OCI-LY3 (cell line): Measurements from ENCODE around the gene MAP4K3.
"Not testable (repeated sequence)": the region's sequence is repeated elsewhere in the genome, so short reads cannot be mapped to it uniquely, and the experiment has no call there.

ENCODE experiments used
- H2AFZ ChIP-seq: fragments of 200-600, 300-600 bp; shearing (Covaris generic); 2 replicates; pipeline ENCODE4 v1.6.0; 2014; ENCODE audit warnings: antibody characterized with exemption, low read depth, low read length
- H3K27ac ChIP-seq: fragments of 200-600, 300-600 bp; sonication (generic); 2 replicates; pipeline ENCODE4 v1.5.1; 2014; ENCODE audit warnings: mild to moderate bottlenecking, low read length, moderate library complexity, mixed read lengths
- H3K27me3 ChIP-seq: fragments of 200-600, 300-600 bp; sonication (generic); 2 replicates; pipeline ENCODE4 v1.6.1; 2014; ENCODE audit warnings: low read depth, low read length, mixed read lengths
- H3K36me3 ChIP-seq: fragments of 200-600, 300-600 bp; sonication (generic); replicated peaks from 2 replicates; pipeline ENCODE3; 2014; ENCODE audit warnings: low read depth, low read length, mixed read lengths
- H3K4me1 ChIP-seq: fragments of 300-600, 200-600 bp; sonication (generic); 2 replicates; pipeline ENCODE4 v1.6.1; 2014; ENCODE audit warnings: low read length, mixed read lengths
- H3K4me2 ChIP-seq: fragments of 200-600, 300-600 bp; sonication (generic); 2 replicates; pipeline ENCODE4 v1.6.1; 2014; ENCODE audit warnings: low read length, mixed read lengths
- H3K4me3 ChIP-seq: fragments of 300-600, 200-600 bp; sonication (generic); 2 replicates; pipeline ENCODE4 v1.5.1; 2014; ENCODE audit warnings: antibody characterized with exemption, mild to moderate bottlenecking, low read length, moderate library complexity
- H3K79me2 ChIP-seq: fragments of 300-600, 200-600 bp; shearing (Covaris generic); 2 replicates; pipeline ENCODE4 v1.6.1; 2014; ENCODE audit warnings: mild to moderate bottlenecking, low read length, mixed read lengths
- H3K9ac ChIP-seq: fragments of 300-600, 200-600 bp; shearing (Covaris generic); 2 replicates; pipeline ENCODE4 v1.6.0; 2014; ENCODE audit warnings: mild to moderate bottlenecking, low read length, moderate library complexity
- H3K9me3 ChIP-seq: fragments of 200-600, 300-600 bp; shearing (Covaris generic); 2 replicates; pipeline ENCODE4 v1.6.1; 2014; ENCODE audit warnings: low read length, mixed read lengths; ENCODE audit not compliant: insufficient read depth
- H4K20me1 ChIP-seq: fragments of 200-600, 300-600 bp; sonication (generic); 2 replicates; pipeline ENCODE4 v1.6.1; 2016; ENCODE audit warnings: low read length, mixed read lengths; ENCODE audit not compliant: insufficient read depth
- CTCF ChIP-seq: fragments of 200-600, 300-600 bp; sonication (generic); IDR thresholded peaks from 2 replicates; pipeline ENCODE4 v1.5.1; 2014; ENCODE audit warnings: antibody characterized with exemption, low read length, low read depth
- EZH2phosphoT487 ChIP-seq: fragments of 200-600 bp; shearing (Covaris generic); IDR thresholded peaks from 2 replicates; pipeline ENCODE4 v1.6.1; 2018; ENCODE audit warnings: antibody characterized with exemption, mixed run types, low read depth

MAP4K3 gene

GRCh38 chr2:39326644-39327043, 110.4 kb downstream of the MAP4K3 start:
- Histone ChIP-seq H3K27ac (no peak overlapping the region), H3K4me1 (no peaks in the 10 kb centered on the region), H3K36me3 (no peaks in the 10 kb centered on the region), H3K9me3 (no peaks in the 10 kb centered on the region), H3K27me3 (no peaks in the 10 kb centered on the region), H3K4me2 (no peak overlapping the region), H2AFZ (no peak overlapping the region), H3K4me3 (no peak overlapping the region), H3K9ac (no peak overlapping the region), H3K79me2 (no peaks in the 10 kb centered on the region), H4K20me1 (no peaks in the 10 kb centered on the region)
- TF ChIP-seq EZH2phosphoT487, result no peak

GRCh38 chr2:39325966-39326365, 111.1 kb downstream of the MAP4K3 start:
- H4K20me1 ChIP-seq, result no peaks in the 10 kb centered on the region
- H3K4me1 ChIP-seq, result no peaks in the 10 kb centered on the region
- TF ChIP-seq CTCF, result no peak
- TF ChIP-seq EZH2phosphoT487, result no peak
- H3K27me3 ChIP-seq, result no peaks in the 10 kb centered on the region
- H3K4me3 ChIP-seq, result no peak overlapping the region
- H2AFZ ChIP-seq, result no peak overlapping the region
- no peak overlapping the region for H3K27ac ChIP-seq
- H3K79me2 ChIP-seq, result no peaks in the 10 kb centered on the region
- H3K9ac ChIP-seq, result no peak overlapping the region
- no peaks in the 10 kb centered on the region for H3K9me3 ChIP-seq
- H3K36me3 ChIP-seq, result no peaks in the 10 kb centered on the region
- H3K4me2 ChIP-seq, result no peak overlapping the region

- H2AFZ ChIP-seq, H3K4me1 ChIP-seq, H3K79me2 ChIP-seq, H3K27ac ChIP-seq, H3K9me3 ChIP-seq, H3K9ac ChIP-seq, H3K4me2 ChIP-seq, H3K27me3 ChIP-seq, H4K20me1 ChIP-seq, H3K36me3 ChIP-seq, H3K4me3 ChIP-seq: not testable (repeated sequence)
Observed at GRCh38 chr2:39321056-39322035, 115.7 kb downstream of the MAP4K3 start.

- no peak overlapping the region for H3K27ac ChIP-seq
- TF ChIP-seq CTCF (no peak), EZH2phosphoT487 (no peak)
- no peak overlapping the region for H3K4me2 ChIP-seq
- H3K4me1 ChIP-seq, result no peaks in the 10 kb centered on the region
- H3K79me2 ChIP-seq, result no peaks in the 10 kb centered on the region
- no peaks in the 10 kb centered on the region for H3K27me3 ChIP-seq
- H3K9me3 ChIP-seq, result no peaks in the 10 kb centered on the region
- no peak overlapping the region for H3K9ac ChIP-seq
- H3K36me3 ChIP-seq, result no peaks in the 10 kb centered on the region
- no peak overlapping the region for H2AFZ ChIP-seq
- no peaks in the 10 kb centered on the region for H4K20me1 ChIP-seq
- no peak overlapping the region for H3K4me3 ChIP-seq
Observed at GRCh38 chr2:39320162-39320561, 116.9 kb downstream of the MAP4K3 start.

- Histone ChIP-seq H3K27me3 (no peaks in the 10 kb centered on the region), H3K9me3 (no peaks in the 10 kb centered on the region), H3K4me2 (no peak overlapping the region), H3K4me1 (no peaks in the 10 kb centered on the region), H3K27ac (no peak overlapping the region), H3K4me3 (no peak overlapping the region), H2AFZ (no peak overlapping the region), H3K36me3 (no peaks in the 10 kb centered on the region), H3K79me2 (no peaks in the 10 kb centered on the region), H4K20me1 (no peaks in the 10 kb centered on the region), H3K9ac (no peak overlapping the region)
- TF ChIP-seq CTCF (no peak), EZH2phosphoT487 (no peak)
Observed at GRCh38 chr2:39313575-39313974, 123.5 kb downstream of the MAP4K3 start.
